Measurements from ENCODE around the gene AP4B1. TPM values are rescaled to one million over a fixed set of nuclear protein-coding genes. Genes with fewer than 3 reads are reported as not detected.

Gene AP4B1
- polyA plus RNA-seq, 1 donor from 2014 or later = 178 TPM

DNA sequence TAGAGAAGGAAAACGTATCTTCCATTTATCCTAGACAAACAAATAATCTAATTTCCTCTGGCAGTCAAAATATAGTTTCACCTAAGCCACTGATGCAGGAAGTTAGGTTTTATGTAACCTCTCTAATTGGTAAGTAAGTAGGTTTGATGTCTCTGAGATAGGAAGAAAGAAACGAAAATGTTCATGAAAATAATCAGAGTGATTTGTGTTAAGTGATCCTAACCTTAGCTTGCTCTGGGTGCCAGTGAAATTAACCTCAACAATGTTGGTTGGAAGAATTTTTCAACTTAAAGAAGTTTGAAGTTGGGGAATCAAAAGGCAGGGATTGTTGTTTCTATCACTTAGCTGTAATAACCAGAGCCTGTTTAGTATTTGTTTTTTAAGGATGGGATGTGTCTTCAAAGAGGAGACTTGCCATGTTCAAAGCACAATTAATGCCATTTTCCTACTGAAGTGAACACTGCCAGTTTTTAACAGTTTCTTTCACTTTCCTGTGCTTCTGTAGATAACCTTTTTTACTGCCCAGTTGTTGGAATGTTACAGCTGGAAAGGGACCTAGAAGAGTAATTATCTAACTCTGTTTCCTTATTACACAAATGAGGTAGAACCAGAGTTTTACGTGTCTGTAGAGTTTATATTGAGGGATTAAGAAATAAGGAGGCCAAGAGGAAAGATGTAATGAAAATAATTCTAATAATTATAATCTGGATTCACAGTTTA, 42.9 kb upstream of the AP4B1 start:
- peaks cover 8% of the 10 kb centered on the region for H3K36me3 ChIP-seq (ENCODE audit: insufficient read depth, low read length)
- H2AFZ ChIP-seq (ENCODE audit: low read depth, low read length) = no peak overlapping the region
- H3K79me2 ChIP-seq (replicated peaks; ENCODE audit: insufficient read depth, low read length) = peaks cover 15% of the 10 kb centered on the region
- no peaks in the 10 kb centered on the region for H4K20me1 ChIP-seq (ENCODE audit: insufficient read depth)
- H3K4me2 ChIP-seq (ENCODE audit: low read length) = no peak overlapping the region
- no peaks in the 10 kb centered on the region for H3F3A ChIP-seq (ENCODE audit: insufficient read depth, low read length, poor library complexity, severe bottlenecking)
- H3K4me3 ChIP-seq (ENCODE audit: low read length) = no peak overlapping the region
- H3K27ac ChIP-seq (ENCODE audit: low read length) = no peak overlapping the region
- H3K9me2 ChIP-seq (ENCODE audit: insufficient read depth, low read length) = no peaks in the 10 kb centered on the region
- TF ChIP-seq, protein P1, sequence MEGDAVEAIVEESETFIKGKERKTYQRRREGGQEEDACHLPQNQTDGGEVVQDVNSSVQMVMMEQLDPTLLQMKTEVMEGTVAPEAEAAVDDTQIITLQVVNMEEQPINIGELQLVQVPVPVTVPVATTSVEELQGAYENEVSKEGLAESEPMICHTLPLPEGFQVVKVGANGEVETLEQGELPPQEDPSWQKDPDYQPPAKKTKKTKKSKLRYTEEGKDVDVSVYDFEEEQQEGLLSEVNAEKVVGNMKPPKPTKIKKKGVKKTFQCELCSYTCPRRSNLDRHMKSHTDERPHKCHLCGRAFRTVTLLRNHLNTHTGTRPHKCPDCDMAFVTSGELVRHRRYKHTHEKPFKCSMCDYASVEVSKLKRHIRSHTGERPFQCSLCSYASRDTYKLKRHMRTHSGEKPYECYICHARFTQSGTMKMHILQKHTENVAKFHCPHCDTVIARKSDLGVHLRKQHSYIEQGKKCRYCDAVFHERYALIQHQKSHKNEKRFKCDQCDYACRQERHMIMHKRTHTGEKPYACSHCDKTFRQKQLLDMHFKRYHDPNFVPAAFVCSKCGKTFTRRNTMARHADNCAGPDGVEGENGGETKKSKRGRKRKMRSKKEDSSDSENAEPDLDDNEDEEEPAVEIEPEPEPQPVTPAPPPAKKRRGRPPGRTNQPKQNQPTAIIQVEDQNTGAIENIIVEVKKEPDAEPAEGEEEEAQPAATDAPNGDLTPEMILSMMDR (IDR thresholded peaks at IDR 0.05; ENCODE audit: poor library complexity, severe bottlenecking) = no peak
- TF ChIP-seq EZH2 (IDR thresholded peaks at IDR 0.05; ENCODE audit: borderline replicate concordance, insufficient read depth, low read length, poor library complexity, severe bottlenecking) = no peak
- TF ChIP-seq TAF1 (IDR thresholded peaks at IDR 0.05; ENCODE audit: low read depth) = no peak
- TF ChIP-seq EP300 (conservative IDR thresholded peaks at IDR 0.05; ENCODE audit: poor library complexity, severe bottlenecking) = no peak
- TF ChIP-seq SMC3 (conservative IDR thresholded peaks at IDR 0.05; ENCODE audit: poor library complexity) = no peak
- TF ChIP-seq RAD21 (conservative IDR thresholded peaks at IDR 0.05) = no peak
- no peak for TF ChIP-seq POLR2AphosphoS5 (IDR thresholded peaks at IDR 0.05)
- TF ChIP-seq, protein P2, sequence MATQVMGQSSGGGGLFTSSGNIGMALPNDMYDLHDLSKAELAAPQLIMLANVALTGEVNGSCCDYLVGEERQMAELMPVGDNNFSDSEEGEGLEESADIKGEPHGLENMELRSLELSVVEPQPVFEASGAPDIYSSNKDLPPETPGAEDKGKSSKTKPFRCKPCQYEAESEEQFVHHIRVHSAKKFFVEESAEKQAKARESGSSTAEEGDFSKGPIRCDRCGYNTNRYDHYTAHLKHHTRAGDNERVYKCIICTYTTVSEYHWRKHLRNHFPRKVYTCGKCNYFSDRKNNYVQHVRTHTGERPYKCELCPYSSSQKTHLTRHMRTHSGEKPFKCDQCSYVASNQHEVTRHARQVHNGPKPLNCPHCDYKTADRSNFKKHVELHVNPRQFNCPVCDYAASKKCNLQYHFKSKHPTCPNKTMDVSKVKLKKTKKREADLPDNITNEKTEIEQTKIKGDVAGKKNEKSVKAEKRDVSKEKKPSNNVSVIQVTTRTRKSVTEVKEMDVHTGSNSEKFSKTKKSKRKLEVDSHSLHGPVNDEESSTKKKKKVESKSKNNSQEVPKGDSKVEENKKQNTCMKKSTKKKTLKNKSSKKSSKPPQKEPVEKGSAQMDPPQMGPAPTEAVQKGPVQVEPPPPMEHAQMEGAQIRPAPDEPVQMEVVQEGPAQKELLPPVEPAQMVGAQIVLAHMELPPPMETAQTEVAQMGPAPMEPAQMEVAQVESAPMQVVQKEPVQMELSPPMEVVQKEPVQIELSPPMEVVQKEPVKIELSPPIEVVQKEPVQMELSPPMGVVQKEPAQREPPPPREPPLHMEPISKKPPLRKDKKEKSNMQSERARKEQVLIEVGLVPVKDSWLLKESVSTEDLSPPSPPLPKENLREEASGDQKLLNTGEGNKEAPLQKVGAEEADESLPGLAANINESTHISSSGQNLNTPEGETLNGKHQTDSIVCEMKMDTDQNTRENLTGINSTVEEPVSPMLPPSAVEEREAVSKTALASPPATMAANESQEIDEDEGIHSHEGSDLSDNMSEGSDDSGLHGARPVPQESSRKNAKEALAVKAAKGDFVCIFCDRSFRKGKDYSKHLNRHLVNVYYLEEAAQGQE (IDR thresholded peaks at IDR 0.05; ENCODE audit: borderline replicate concordance) = no peak
- no peak for TF ChIP-seq MXI1 (conservative IDR thresholded peaks at IDR 0.05; ENCODE audit: poor library complexity, severe bottlenecking)
- H3K9me3 ChIP-seq (ENCODE audit: low read length) = no peaks in the 10 kb centered on the region
- H3K9ac ChIP-seq (ENCODE audit: low read length) = no peak overlapping the region
- H3K27me3 ChIP-seq (ENCODE audit: insufficient read depth, low read depth, low read length) = no peaks in the 10 kb centered on the region

DNA sequence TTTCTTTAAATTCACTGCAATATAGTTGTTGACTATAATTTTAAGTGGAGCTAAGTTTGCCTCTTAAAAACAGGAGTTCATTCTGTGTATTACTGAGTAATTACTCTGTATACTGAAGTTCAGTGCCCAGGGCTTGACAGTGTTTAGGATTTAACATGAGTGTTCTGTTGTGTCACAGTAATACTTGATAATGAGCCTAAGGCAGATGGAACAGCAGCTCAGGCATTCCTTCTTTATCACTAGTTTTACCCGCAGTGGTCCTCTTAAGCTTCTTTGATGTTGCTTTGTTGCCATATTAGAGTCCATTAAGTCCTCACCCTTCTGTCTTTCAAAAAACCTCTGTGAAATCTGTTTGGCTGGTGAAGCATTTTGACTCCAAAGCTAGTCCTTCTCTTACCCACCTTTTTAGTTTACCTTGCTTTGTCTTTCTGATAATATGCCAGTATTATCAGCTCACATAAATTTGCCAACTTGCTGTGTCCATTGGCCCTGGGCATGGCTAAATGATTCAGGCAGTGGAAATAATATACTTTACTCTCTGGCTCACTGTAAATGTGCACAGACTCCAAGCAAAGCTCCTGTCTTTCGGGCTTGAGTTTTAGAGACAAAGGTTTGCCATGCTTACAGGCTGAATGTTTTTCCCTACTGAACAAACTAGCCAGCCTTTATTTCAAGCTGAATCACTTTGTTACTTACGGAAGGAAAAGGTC, 42.2 kb upstream of the AP4B1 start:
- H3K27me3 ChIP-seq (ENCODE audit: insufficient read depth, low read depth, low read length) = no peaks in the 10 kb centered on the region

More for the DNA sequence above, 42.2 kb upstream of the AP4B1 start:
- peaks cover 15% of the 10 kb centered on the region for H3K79me2 ChIP-seq (replicated peaks; ENCODE audit: insufficient read depth, low read length)
- no peak overlapping the region for H3K4me2 ChIP-seq (ENCODE audit: low read length)
- H3K27ac ChIP-seq (ENCODE audit: low read length) = no peak overlapping the region
- no peak overlapping the region for H3K4me3 ChIP-seq (ENCODE audit: low read length)
- H3F3A ChIP-seq (ENCODE audit: insufficient read depth, low read length, poor library complexity, severe bottlenecking) = no peaks in the 10 kb centered on the region
- no peak overlapping the region for H2AFZ ChIP-seq (ENCODE audit: low read depth, low read length)
- TF ChIP-seq TAF1 (IDR thresholded peaks at IDR 0.05; ENCODE audit: low read depth) (no peak), EP300 (conservative IDR thresholded peaks at IDR 0.05; ENCODE audit: poor library complexity, severe bottlenecking) (no peak), POLR2AphosphoS5 (IDR thresholded peaks at IDR 0.05) (no peak), EZH2 (IDR thresholded peaks at IDR 0.05; ENCODE audit: borderline replicate concordance, insufficient read depth, low read length, poor library complexity, severe bottlenecking) (no peak), RAD21 (conservative IDR thresholded peaks at IDR 0.05) (no peak), SMC3 (conservative IDR thresholded peaks at IDR 0.05; ENCODE audit: poor library complexity) (no peak), MXI1 (conservative IDR thresholded peaks at IDR 0.05; ENCODE audit: poor library complexity, severe bottlenecking) (no peak)
- TF ChIP-seq, protein P1 (IDR thresholded peaks at IDR 0.05; ENCODE audit: poor library complexity, severe bottlenecking) = no peak
- TF ChIP-seq, protein P2 (IDR thresholded peaks at IDR 0.05; ENCODE audit: borderline replicate concordance) = no peak
- no peaks in the 10 kb centered on the region for H4K20me1 ChIP-seq (ENCODE audit: insufficient read depth)
- no peak overlapping the region for H3K9ac ChIP-seq (ENCODE audit: low read length)
- H3K9me2 ChIP-seq (ENCODE audit: insufficient read depth, low read length) = no peaks in the 10 kb centered on the region
- peaks cover 9% of the 10 kb centered on the region for H3K36me3 ChIP-seq (ENCODE audit: insufficient read depth, low read length)
- no peaks in the 10 kb centered on the region for H3K9me3 ChIP-seq (ENCODE audit: low read length)

Data from neural cell (in vitro differentiated cells).